Activated naive CD8-positive, alpha-beta T cell treated with anti-CD3 and anti-CD28 coated beads for 36 hours (primary cell): Measurements from ENCODE around the gene CALHM4. TPM values are rescaled to one million over a fixed set of nuclear protein-coding genes. Genes with fewer than 3 reads are reported as not detected.
A peak's percentile ranks its signal among the peaks of the same experiment; 100 is the strongest.

Experiments
- DNase-seq: peaks from one replicate; pipeline ENCODE4 v3.0.0; 2021
- H3K27ac Mint-ChIP-seq: one replicate; pipeline ENCODE4 v1.8.0; 2022; ENCODE audit warnings: mild to moderate bottlenecking, moderate library complexity, mixed read lengths
- H3K27me3 Mint-ChIP-seq: one replicate; pipeline ENCODE4 v1.8.0; 2022; ENCODE audit warnings: mild to moderate bottlenecking, mixed read lengths
- H3K36me3 Mint-ChIP-seq: one replicate; pipeline ENCODE4 v1.8.0; 2021; ENCODE audit warnings: mild to moderate bottlenecking, mixed read lengths
- H3K4me1 Mint-ChIP-seq: one replicate; pipeline ENCODE4 v1.8.0; 2021; ENCODE audit warnings: mixed read lengths
- H3K4me3 Mint-ChIP-seq: one replicate; pipeline ENCODE4 v1.8.0; 2022; ENCODE audit warnings: mild to moderate bottlenecking, moderate library complexity, mixed read lengths
- H3K9me3 Mint-ChIP-seq: one replicate; pipeline ENCODE4 v1.8.0; 2022; ENCODE audit warnings: mixed read lengths
- total RNA-seq, 2 experiments: library from RNA; stranded (reverse); gene quantifications; one replicate each; pipeline ENCODE4 v1.2.3, GENCODE V29; 2021

The CALHM4 gene
- total RNA-seq, 2 experiments from 2014 or later: not detected

- H3K4me3 Mint-ChIP-seq: no peak overlapping the region
- H3K36me3 Mint-ChIP-seq: no peaks in the 10 kb centered on the region
- H3K9me3 Mint-ChIP-seq: no peaks in the 10 kb centered on the region
- H3K27me3 Mint-ChIP-seq: peaks cover 22% of the 10 kb centered on the region
- no peak overlapping the region for H3K27ac Mint-ChIP-seq
- DNase-seq: no peak
- no peaks in the 10 kb centered on the region for H3K4me1 Mint-ChIP-seq
Observed at GRCh38 chr6:116529466-116530290, 23.9 kb upstream of the CALHM4 start.

DNA sequence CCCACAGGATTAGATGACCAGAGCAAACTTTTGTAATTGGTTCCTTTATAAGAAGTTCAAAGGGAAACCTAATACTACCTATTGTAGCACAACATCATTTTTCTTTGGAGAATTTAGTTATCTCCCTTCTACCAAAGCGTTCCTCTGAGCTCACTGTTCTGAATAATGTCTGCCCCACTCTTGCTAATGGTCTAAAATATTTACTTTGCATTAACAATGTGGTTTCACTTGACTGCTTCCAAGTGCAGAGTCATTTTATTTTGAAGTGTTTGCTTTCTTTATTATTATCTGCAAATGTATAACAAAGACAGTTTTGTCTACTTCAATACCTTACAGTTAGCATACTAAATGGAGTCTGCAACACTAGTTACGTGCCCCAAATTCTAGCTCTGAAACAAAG, 23.1 kb upstream of the CALHM4 start:
- Mint-ChIP-seq H3K4me3 (no peak overlapping the region), H3K36me3 (no peaks in the 10 kb centered on the region), H3K27ac (no peak overlapping the region), H3K27me3 (peaks cover 22% of the 10 kb centered on the region), H3K4me1 (no peaks in the 10 kb centered on the region), H3K9me3 (no peaks in the 10 kb centered on the region)
- no peak for DNase-seq

DNA sequence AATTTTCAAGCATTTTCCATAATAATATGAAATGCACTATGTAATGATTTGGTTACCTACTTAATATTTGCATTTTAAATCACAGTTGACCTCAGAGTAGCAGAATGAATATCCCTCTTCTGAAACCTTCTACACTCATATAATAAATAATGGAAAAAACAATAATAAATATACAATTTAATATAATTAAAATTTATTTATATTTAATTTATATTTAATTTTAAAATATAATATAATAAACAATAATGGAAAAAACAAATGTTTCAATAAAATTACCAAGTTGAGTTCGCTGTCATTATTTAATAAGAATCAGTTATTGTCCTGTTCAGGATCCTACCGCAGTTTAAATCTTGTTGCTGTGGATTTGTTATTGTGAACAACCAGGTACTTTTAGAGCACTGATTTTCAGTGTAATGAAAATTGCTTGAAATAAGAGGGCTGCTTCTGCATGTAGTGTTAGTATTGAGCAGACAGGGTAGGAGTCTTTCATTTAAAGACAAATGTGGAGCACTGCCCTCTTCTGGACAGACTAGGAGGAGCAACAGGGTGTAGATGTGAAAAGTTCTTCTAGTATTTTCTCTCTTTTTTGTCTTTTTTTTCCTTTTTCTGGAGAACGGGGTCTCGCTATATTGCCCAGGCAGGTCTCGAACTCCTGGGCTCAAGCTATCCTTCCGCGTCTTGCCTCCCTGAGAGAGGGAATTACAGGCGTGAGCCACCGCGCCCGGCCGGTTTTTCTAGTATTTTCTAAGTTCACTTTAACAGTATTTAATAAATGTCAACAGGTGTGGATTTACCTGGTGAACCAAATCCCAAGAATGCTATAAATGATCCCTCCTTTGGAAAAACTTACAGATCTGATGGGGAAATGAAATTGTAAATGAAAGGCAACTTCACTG, 21.6 kb upstream of the CALHM4 start:
- Mint-ChIP-seq H3K27me3 (peaks cover 22% of the 10 kb centered on the region), H3K36me3 (no peaks in the 10 kb centered on the region), H3K9me3 (no peaks in the 10 kb centered on the region), H3K27ac (no peak overlapping the region), H3K4me1 (no peaks in the 10 kb centered on the region), H3K4me3 (no peak overlapping the region)
- peak; percentile 41 for DNase-seq

DNA sequence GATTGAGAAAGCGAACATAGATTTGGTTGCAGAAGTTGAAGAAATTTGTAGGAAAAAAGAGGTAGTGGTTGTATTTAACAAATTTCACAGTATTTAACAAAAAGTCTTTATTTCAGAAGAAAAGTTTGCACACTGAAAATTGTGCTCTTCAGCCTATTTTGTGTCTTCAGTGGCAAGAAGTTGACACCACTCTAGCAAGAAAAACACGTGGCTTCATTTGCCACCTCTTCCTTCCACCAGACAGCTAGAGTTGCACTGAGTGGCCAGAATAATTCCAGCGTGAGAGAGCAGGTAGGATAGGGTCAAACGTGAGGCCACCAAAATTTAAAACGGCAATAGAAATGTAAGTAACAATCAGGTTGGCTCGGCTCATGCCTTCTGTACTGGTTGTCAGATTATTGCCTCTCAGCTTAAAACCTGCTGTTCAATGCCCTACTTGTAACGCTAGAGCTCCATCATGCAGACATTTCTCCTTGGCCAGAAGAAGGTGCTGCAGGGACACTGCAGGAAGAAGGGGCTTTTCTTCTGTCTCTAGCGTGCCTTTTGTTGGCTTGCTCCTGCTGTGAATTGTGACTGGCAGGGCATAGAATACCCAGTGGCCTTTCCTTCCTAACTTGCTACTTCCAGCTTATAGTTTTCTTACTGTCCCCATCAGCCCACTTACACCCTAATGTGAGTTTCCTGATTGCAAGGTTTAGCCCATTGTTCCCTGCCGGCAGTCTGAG, 20.2 kb upstream of the CALHM4 start:
- H3K4me1 Mint-ChIP-seq: no peaks in the 10 kb centered on the region
- H3K27ac Mint-ChIP-seq: no peak overlapping the region
- H3K27me3 Mint-ChIP-seq: peaks cover 22% of the 10 kb centered on the region
- no peaks in the 10 kb centered on the region for H3K9me3 Mint-ChIP-seq
- H3K36me3 Mint-ChIP-seq: no peaks in the 10 kb centered on the region
- no peak overlapping the region for H3K4me3 Mint-ChIP-seq
- no peak for DNase-seq

DNA sequence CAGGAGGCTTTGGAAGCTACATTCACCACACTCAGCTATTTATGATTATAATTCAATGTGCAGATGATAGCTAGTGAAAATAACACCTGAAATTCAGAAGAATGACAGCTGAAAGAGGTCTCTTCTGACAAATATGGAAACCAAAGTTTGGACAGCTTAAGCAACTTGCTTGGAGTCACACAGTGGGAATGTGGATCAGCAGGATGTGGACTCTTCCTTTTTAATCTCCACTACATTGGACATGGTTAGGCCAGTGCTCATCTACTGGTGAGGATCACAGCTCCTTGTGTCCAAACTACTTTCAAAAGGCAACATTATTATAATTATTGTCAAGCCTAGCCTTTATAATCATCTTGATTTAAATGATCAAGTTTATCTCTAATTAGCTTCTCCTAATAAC, 18.4 kb upstream of the CALHM4 start:
- Mint-ChIP-seq H3K27ac (no peak overlapping the region), H3K4me3 (no peak overlapping the region), H3K27me3 (peaks cover 19% of the 10 kb centered on the region), H3K36me3 (no peaks in the 10 kb centered on the region), H3K4me1 (no peaks in the 10 kb centered on the region), H3K9me3 (no peaks in the 10 kb centered on the region)
- DNase-seq: no peak

DNA sequence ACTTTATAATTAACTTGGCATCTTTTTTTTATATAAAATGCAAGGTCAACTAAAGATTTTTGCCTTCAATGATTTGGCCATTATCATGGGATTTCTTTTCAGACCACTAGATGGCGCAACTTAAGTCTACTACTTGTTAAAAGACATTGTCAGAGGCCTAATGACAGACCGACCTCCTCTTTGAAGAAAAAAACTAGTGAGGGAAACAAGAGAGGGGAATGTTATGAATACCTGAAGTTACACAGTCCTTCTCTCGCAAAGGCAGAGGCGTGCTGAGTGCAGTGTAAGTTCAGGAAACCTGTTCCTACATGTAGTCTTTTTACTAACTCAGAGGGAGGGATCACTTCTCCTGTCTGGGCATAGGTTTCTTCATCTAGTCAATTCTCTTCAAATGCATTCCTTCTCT, 17.3 kb upstream of the CALHM4 start:
- H3K36me3 Mint-ChIP-seq: no peaks in the 10 kb centered on the region
- DNase-seq: no peak
- no peaks in the 10 kb centered on the region for H3K9me3 Mint-ChIP-seq
- no peak overlapping the region for H3K27ac Mint-ChIP-seq
- no peaks in the 10 kb centered on the region for H3K4me1 Mint-ChIP-seq
- peaks cover 23% of the 10 kb centered on the region for H3K27me3 Mint-ChIP-seq
- H3K4me3 Mint-ChIP-seq: no peak overlapping the region

DNA sequence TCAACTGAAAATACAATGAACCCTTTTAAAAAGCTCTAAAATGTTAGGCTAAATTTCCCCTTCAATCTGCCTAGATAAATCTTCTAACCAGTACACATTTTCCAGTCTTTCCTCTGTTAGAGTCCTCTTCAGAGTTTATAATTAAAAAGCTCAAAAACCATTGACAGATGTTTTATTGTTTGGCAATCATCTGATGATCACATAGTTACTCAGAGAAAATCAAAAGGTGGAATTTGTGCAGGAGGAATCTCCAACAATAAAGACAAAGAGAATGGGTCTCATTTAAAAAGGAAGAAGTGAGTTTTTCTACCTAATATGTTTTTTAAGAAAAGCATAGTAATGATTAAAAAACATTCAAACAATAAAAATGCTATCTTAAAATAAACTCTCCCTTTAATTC, 11.1 kb upstream of the CALHM4 start:
- H3K27me3 Mint-ChIP-seq: peaks cover 19% of the 10 kb centered on the region
- no peak overlapping the region for H3K27ac Mint-ChIP-seq
- no peaks in the 10 kb centered on the region for H3K9me3 Mint-ChIP-seq
- no peaks in the 10 kb centered on the region for H3K36me3 Mint-ChIP-seq
- H3K4me1 Mint-ChIP-seq: no peaks in the 10 kb centered on the region
- no peak overlapping the region for H3K4me3 Mint-ChIP-seq
- DNase-seq: no peak

DNA sequence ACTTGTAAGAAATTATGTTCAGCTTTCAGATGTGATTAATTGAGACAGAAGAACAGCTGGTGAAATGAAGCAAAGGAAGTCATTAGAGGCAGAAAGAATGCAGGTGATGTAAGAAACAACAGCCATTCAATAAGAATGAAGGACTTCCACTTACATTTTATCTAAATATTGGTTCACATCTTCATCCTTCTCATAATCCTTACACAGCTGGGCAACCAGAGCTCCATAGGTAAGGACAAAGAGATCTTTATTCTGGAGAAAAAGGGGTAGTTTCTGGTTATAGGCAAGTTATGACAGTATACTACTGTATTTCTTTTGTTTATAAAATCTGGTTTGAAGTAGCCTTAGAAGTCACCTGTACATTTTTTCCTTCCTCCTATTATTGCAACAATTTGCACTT, 10.4 kb upstream of the CALHM4 start:
- Mint-ChIP-seq H3K27ac (no peak overlapping the region), H3K4me1 (no peaks in the 10 kb centered on the region), H3K27me3 (peaks cover 19% of the 10 kb centered on the region), H3K4me3 (no peak overlapping the region), H3K9me3 (no peaks in the 10 kb centered on the region), H3K36me3 (no peaks in the 10 kb centered on the region)
- no peak for DNase-seq

DNA sequence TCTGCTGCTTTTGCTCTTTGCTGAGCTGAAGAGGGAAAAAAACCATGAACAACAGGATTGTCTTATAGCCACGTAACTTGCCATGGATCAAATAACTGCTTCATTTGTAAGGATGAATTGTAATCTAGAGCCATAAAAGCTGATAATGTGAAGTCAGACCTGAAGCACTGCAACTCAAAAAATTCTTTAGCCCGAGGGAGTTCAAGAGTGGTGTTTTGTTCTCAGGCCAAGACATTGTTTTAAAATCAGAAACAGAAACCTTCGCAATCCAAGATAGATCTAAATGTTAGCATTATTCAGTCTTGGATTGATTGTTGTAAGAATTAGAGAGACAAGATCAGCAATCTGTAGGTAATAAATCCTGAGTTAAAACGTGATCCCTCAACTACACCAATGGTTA, 7.9 kb upstream of the CALHM4 start, which contains the start of gene TRAPPC3L:
TRAPPC3L (minus strand) TSS at position 34 of the 400 bp plus-strand sequence. CDS start 170 bp downstream, outside the sequence.
- H3K4me3 Mint-ChIP-seq: no peak within 1 kb of the TSS
- H3K4me1 Mint-ChIP-seq: no peaks in the 10 kb centered on the region

GRCh38 chr6:116547358-116547757, 6.2 kb upstream of the CALHM4 start:
- Mint-ChIP-seq H3K4me3 (no peak overlapping the region), H3K36me3 (no peaks in the 10 kb centered on the region), H3K27me3 (peaks cover 4% of the 10 kb centered on the region), H3K27ac (no peak overlapping the region), H3K4me1 (no peaks in the 10 kb centered on the region), H3K9me3 (no peaks in the 10 kb centered on the region)
- DNase-seq: no peak

More for the DNA sequence above, 7.9 kb upstream of the CALHM4 start, which contains the start of gene TRAPPC3L:
- Mint-ChIP-seq H3K27ac (no peak within 1 kb of the TSS), H3K36me3 (no peaks in the 10 kb centered on the region), H3K9me3 (no peaks in the 10 kb centered on the region), H3K27me3 (peaks cover 8% of the 10 kb centered on the region)
- DNase-seq: no peak

- H3K9me3 Mint-ChIP-seq: no peaks in the 10 kb centered on the region
- H3K36me3 Mint-ChIP-seq: no peaks in the 10 kb centered on the region
- H3K27ac Mint-ChIP-seq: no peak overlapping the region
- peaks cover 10% of the 10 kb centered on the region for H3K27me3 Mint-ChIP-seq
- DNase-seq: no peak
- H3K4me1 Mint-ChIP-seq: no peaks in the 10 kb centered on the region
- no peak overlapping the region for H3K4me3 Mint-ChIP-seq
Observed at GRCh38 chr6:116550796-116551195, 2.8 kb upstream of the CALHM4 start.

GRCh38 chr6:116556065-116556464, 2.5 kb downstream of the CALHM4 start:
- peaks cover 10% of the 10 kb centered on the region for H3K27me3 Mint-ChIP-seq
- no peak overlapping the region for H3K4me3 Mint-ChIP-seq
- no peaks in the 10 kb centered on the region for H3K36me3 Mint-ChIP-seq
- no peak for DNase-seq
- no peak overlapping the region for H3K27ac Mint-ChIP-seq
- H3K9me3 Mint-ChIP-seq: no peaks in the 10 kb centered on the region
- no peaks in the 10 kb centered on the region for H3K4me1 Mint-ChIP-seq

- H3K4me3 Mint-ChIP-seq: no peak overlapping the region
- H3K27me3 Mint-ChIP-seq: peaks cover 10% of the 10 kb centered on the region
- H3K27ac Mint-ChIP-seq: no peak overlapping the region
- DNase-seq: no peak
- H3K4me1 Mint-ChIP-seq: peaks cover 2% of the 10 kb centered on the region
- no peaks in the 10 kb centered on the region for H3K36me3 Mint-ChIP-seq
- no peaks in the 10 kb centered on the region for H3K9me3 Mint-ChIP-seq
Observed at GRCh38 chr6:116556814-116557415, 3.4 kb downstream of the CALHM4 start.

GRCh38 chr6:116557893-116558292, 4.3 kb downstream of the CALHM4 start:
- Mint-ChIP-seq H3K27ac (no peak overlapping the region), H3K9me3 (no peaks in the 10 kb centered on the region), H3K36me3 (no peaks in the 10 kb centered on the region), H3K4me3 (no peak overlapping the region), H3K4me1 (peaks cover 2% of the 10 kb centered on the region), H3K27me3 (peaks cover 6% of the 10 kb centered on the region)
- no peak for DNase-seq
